ENCODE data around the gene HEY2.
A peak's percentile ranks its signal among the peaks of the same experiment; 100 is the strongest.

The HEY2 gene

GRCh38 chr6:125745281-125746018, 4.0 kb upstream of the HEY2 start:
- H3K27ac ChIP-seq, result no peak overlapping the region
- TF ChIP-seq ZFX (IDR thresholded peaks at IDR 0.05) (no peak), CTCF (conservative IDR thresholded peaks at IDR 0.05) (no peak)

- TF ChIP-seq CTCF (conservative IDR thresholded peaks at IDR 0.05), result no peak
- TF ChIP-seq ZFX (IDR thresholded peaks at IDR 0.05), result no peak
- no peak overlapping the region for H3K27ac ChIP-seq
These were observed 3.4 kb upstream of the HEY2 start for GRCh38 chr6:125746019-125746414.

- no peak overlapping the region for H3K27ac ChIP-seq
- TF ChIP-seq CTCF (conservative IDR thresholded peaks at IDR 0.05) (no peak), ZFX (IDR thresholded peaks at IDR 0.05) (no peak)
These were observed 2.5 kb upstream of the HEY2 start for GRCh38 chr6:125746731-125747588.

- H3K27ac ChIP-seq, result no peak overlapping the region
- TF ChIP-seq CTCF (conservative IDR thresholded peaks at IDR 0.05), result no peak
- TF ChIP-seq ZFX (IDR thresholded peaks at IDR 0.05), result no peak
These were observed 1.6 kb upstream of the HEY2 start for GRCh38 chr6:125747589-125748405.

GRCh38 chr6:125748406-125749172, 843 bp upstream of the HEY2 start:
- H3K27ac ChIP-seq, result peak overlapping the region; percentile 43; the same call in 1 of the 2 replicates
- no peak for TF ChIP-seq CTCF (conservative IDR thresholded peaks at IDR 0.05)
- no peak for TF ChIP-seq ZFX (IDR thresholded peaks at IDR 0.05)

GRCh38 chr6:125749865-125750691, 646 bp downstream of the HEY2 start:
- no peak overlapping the region for H3K27ac ChIP-seq
- TF ChIP-seq ZFX (IDR thresholded peaks at IDR 0.05), result no peak
- no peak for TF ChIP-seq CTCF (conservative IDR thresholded peaks at IDR 0.05)

Measured in C4-2B (cell line).